Motor neuron (in vitro differentiated cells): Measurements from ENCODE around the gene CBFB. TPM values are rescaled to one million over a fixed set of nuclear protein-coding genes. Genes with fewer than 3 reads are reported as not detected.

Experiments used
- ATAC-seq, 8 experiments: fragments of 200-7000 bp; cut with Tn5 transposase; replicated peaks in 6 of 8; 2 replicates each; pipeline ENCODE4 v1.8.0; 2021; ENCODE audit warnings: mild to moderate bottlenecking in 8 of 8, moderate library complexity in 8 of 8
- H3K27ac ChIP-seq, 2 donors: fragments of 250-450 bp; sonication (Bioruptor Pico); 2 replicates each; pipeline ENCODE4 v1.9.0; 2021; ENCODE audit warnings: antibody characterized with exemption in 2 of 2, mild to moderate bottlenecking in 2 of 2, moderate library complexity in 1 of 2
- H3K4me1 ChIP-seq, 2 donors: fragments of 250-450 bp; sonication (Bioruptor Pico); replicated peaks in 1 of 2; 2 replicates each; pipeline ENCODE4 v1.6.1; 2021; ENCODE audit warnings: antibody characterized with exemption in 2 of 2, mild to moderate bottlenecking in 2 of 2, moderate library complexity in 1 of 2
- H3K4me3 ChIP-seq, 5 donors: fragments of 250-450 bp; sonication (Bioruptor Pico); 2 replicates each; pipeline ENCODE4 v1.9.0; 2021; ENCODE audit warnings: antibody characterized with exemption in 5 of 5, mild to moderate bottlenecking in 5 of 5, moderate library complexity in 4 of 5
- WGBS, 10 experiments: fragments of 450-650 bp; shearing (Covaris generic); methylation state at CpG; one replicate each; pipeline ENCODE4 v1.0.0; 2022; 5-methylcytosine and 5-hydroxymethylcytosine counted together
- in situ Hi-C, 9 experiments: fragments of 400-800 bp; cut with MboI; loops; one replicate each; pipeline ENCODE4 v1.15.0; 2021; ENCODE audit warnings: low sequenced_read_pairs in 9 of 9, low pct_unique_long_range_greater_than_20kb in 2 of 9; ENCODE audit not compliant: unreplicated experiment in 9 of 9
- total RNA-seq, 8 experiments: library from RNA; unstranded; fragments of 300-600 nt; gene quantifications; 2 replicates each; pipeline versions ENCODE4 v1.2.3 to v1.2.4, GENCODE V29; 2022

Gene CBFB
- total RNA-seq, 8 experiments from 2014 or later = 20.1 to 77.7 (median 33.0) TPM

GRCh38 chr16:67093098-67093726 is 64.3 kb downstream of the CBFB start:
- peaks cover 0 to 12% of the 10 kb centered on the region in 2 donors for H3K4me1 ChIP-seq
- in situ Hi-C loops = no loop called here
- peak overlapping the region in 1 of 2 donors; percentile 44 for H3K27ac ChIP-seq
- no peak overlapping the region for H3K4me3 ChIP-seq
- ATAC-seq = peak in 3 of 8 experiments; percentile 52 to 93 (median 55)
- 54 to 100% (median 93%) methylated on average over 1 to 4 of the region's 4 CpGs; no CpG with 5 or more reads in 2 of the 10 experiments for whole genome bisulfite sequencing, 10 experiments

DNA sequence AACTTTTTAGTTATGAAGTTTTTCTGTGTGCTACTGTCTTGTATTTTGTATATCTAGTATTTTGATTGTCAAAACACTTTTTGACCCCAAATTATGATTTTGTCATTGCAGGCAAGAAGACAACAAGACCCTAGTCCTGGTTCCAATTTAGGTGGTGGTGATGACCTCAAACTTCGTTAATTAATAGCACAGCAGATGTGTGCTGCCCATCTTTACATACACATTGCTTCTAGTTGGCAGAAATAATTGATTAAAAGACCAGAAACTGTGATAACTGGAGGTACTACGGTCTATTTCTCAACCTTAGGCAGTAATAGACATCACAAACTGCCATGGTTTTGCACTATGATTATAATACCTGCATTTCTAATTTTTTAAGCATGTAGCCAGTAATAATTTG is 69.7 kb downstream of the CBFB start:
- in situ Hi-C loops = no loop called here
- Histone ChIP-seq H3K27ac (no peak overlapping the region), H3K4me1 (no peaks in the 10 kb centered on the region), H3K4me3 (no peak overlapping the region)
- 67 to 100% (median 88%) methylated on average over 1 to 2 of the region's 2 CpGs; no CpG with 5 or more reads in 1 of the 10 experiments for WGBS, 10 experiments
- ATAC-seq = no peak

DNA sequence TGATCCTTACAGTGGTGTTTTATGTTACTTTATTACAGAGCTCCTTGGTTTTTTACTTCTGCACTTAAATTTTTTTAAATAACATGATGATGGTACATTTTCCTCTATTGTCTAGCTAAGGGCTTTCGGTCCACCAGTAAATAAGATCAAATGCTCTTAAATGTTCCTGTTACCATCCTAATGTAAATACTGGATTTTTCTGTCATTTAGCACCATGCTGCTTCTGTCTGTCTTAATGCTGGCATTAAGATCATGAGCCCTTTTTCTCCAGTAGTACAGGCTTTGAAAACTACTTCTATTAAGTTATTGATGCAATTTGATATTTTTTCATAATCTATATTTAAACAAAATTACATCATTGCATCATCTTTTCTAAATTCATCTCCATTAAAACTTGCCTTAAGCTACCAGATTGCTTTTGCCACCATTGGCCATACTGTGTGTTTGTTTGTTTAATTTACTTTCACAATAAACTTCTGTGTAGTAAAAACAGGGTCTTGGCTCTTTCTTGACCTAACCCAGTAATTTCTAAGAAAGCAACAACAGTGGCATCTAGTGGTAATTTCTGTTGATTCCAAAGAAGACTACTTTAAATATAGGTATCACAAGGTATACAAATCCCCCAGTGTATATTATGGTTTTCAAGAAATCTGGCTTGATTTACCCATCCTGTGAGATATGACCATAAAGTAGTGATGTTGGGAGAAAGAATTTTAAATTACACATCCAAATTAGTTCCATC is 71.8 kb downstream of the CBFB start:
- Histone ChIP-seq H3K4me3 (no peak overlapping the region), H3K4me1 (no peaks in the 10 kb centered on the region), H3K27ac (no peak overlapping the region)
- 86 to 100% (median 100%) methylated on average over 1 of the region's 1 CpG; no CpG with 5 or more reads in 1 of the 10 experiments for WGBS, 10 experiments
- in situ Hi-C loops = no loop called here
- ATAC-seq = peak in 2 of 8 experiments; percentile 51 to 56

GRCh38 chr16:67101311-67102082 is 72.5 kb downstream of the CBFB start:
- no peaks in the 10 kb centered on the region for H3K4me1 ChIP-seq
- 0 to 100% (median 89%) methylated on average over 1 to 3 of the region's 4 CpGs; no CpG with 5 or more reads in 1 of the 10 experiments for WGBS, 10 experiments
- no peak overlapping the region for H3K27ac ChIP-seq
- no peak overlapping the region for H3K4me3 ChIP-seq
- ATAC-seq = no peak
- in situ Hi-C loops = no loop called here

GRCh38 chr16:67104061-67104460 is 75.1 kb downstream of the CBFB start:
- Histone ChIP-seq H3K4me1 (peaks cover 3 to 4% of the 10 kb centered on the region in 2 donors), H3K27ac (no peak overlapping the region), H3K4me3 (no peak overlapping the region)
- in situ Hi-C loops = no loop called here
- WGBS, 10 experiments = 43 to 93% (median 67%) methylated on average over 2 to 3 of the region's 4 CpGs; no CpG with 5 or more reads in 3 of the 10 experiments
- peak in 5 of 8 experiments; percentile 20 to 72 (median 45) for ATAC-seq

- ATAC-seq = no peak
- in situ Hi-C loops = no loop called here
- WGBS, 10 experiments = 61 to 100% (median 100%) methylated on average over 2 to 6 of the region's 6 CpGs; no CpG with 5 or more reads in 2 of the 10 experiments
These were observed 75.9 kb downstream of the CBFB start for GRCh38 chr16:67104845-67105244.

GRCh38 chr16:67105246-67105645 is 76.3 kb downstream of the CBFB start:
- peaks cover 5 to 6% of the 10 kb centered on the region in 2 donors for H3K4me1 ChIP-seq
- in situ Hi-C loops = no loop called here
- no peak for ATAC-seq
- WGBS, 10 experiments = 33 to 100% (median 100%) methylated on average over 1 to 2 of the region's 2 CpGs; no CpG with 5 or more reads in 3 of the 10 experiments
- H3K27ac ChIP-seq = no peak overlapping the region
- no peak overlapping the region for H3K4me3 ChIP-seq

More at GRCh38 chr16:67104845-67105244, 75.9 kb downstream of the CBFB start:
- H3K4me1 ChIP-seq = peaks cover 5 to 6% of the 10 kb centered on the region in 2 donors
- no peak overlapping the region for H3K4me3 ChIP-seq
- no peak overlapping the region for H3K27ac ChIP-seq

- ATAC-seq = no peak
- peaks cover 9 to 10% of the 10 kb centered on the region in 2 donors for H3K4me1 ChIP-seq
- no peak overlapping the region for H3K27ac ChIP-seq
- 0 to 86% (median 60%) methylated on average over 1 to 5 of the region's 5 CpGs; no CpG with 5 or more reads in 1 of the 10 experiments for WGBS, 10 experiments
- in situ Hi-C loops = no loop called here
- H3K4me3 ChIP-seq = no peak overlapping the region
These were observed 76.9 kb downstream of the CBFB start for GRCh38 chr16:67105881-67106280.

DNA sequence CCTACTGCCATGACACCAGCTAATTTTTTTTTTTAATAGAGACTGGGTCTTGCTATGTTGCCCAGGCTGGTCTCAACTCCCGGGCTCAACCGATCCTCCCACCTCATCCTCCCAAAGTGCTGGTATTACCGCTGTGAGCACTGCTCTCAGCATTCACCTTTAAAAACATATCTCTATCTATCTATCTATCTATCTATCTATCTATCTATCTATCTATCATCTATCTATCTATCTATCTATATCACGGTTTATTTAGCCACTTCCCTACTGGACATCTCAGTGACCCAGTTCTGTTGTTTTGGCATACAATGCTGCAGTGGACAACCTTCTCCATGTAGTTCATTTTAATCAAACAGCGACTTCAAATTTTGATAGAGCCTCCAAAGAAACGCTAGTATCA is 79.5 kb downstream of the CBFB start:
- Histone ChIP-seq H3K4me3 (no peak overlapping the region), H3K27ac (no peak overlapping the region), H3K4me1 (peaks cover 12 to 16% of the 10 kb centered on the region in 2 donors)
- ATAC-seq = no peak
- in situ Hi-C loops = no loop called here
- 86 to 100% (median 97%) methylated on average over 1 to 6 of the region's 6 CpGs; no CpG with 5 or more reads in 1 of the 10 experiments for WGBS, 10 experiments

DNA sequence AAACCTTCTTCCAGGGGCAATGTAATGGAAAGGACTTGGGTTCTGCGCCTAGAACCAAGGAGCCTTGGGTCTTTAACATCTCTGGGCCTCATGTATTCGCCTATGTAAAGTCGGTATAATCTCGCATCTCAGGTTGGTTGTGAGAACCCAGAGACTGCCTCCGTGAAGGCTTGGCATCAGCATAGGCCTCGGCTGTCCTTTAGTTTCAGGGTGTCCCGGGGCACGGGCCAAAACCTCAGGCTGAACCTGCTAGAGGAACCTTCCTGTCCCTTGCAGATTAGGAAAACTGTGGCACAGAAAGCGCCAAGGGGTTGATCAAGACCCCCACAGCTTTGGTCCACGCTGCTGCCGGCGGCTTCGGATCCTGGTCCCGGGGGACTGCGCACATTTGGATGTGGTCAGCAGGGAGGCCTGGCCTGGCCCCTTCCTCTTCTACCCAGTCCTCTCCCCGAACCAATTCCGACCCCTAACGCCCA is 80.0 kb downstream of the CBFB start:
- peak overlapping the region; percentile 72 to 75 for H3K27ac ChIP-seq

DNA sequence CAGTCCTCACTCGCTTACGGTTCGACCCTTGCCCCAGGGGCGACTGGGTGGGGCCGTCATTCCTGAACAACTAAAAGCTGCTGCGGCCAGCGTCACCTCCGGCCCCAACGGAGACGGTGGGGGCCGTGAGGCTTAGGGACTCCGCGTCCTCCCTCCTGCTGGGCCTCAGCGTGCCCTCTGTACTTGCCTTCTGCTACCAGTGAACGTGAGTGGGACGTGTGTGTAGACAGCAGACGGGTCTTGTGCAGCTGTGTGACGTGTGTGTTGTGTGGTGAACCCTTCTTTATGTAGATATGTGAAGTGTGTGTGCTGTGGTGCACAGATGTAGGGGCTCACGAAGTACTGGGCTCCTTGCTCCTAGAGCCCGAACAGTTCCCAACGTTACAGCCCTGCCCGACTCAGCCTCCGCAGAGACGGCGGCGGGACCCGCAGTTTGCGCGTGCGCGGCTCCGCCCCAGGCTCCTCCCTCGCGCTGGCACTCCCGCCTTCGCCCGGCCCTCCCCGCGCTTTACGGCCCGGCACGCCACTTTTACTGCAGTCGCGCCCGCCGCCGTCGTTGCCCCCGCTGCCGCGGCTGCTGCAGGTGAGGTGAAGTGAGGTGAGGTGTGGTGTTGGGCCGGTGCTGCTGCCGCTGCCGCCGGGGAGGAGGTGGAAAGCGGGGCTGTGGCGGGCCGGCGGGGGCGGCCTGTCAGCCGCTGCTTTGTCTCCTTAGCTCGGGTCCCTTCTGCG is 80.6 kb downstream of the CBFB start, which contains the start of gene PHAF1:
Gene PHAF1 (plus strand): TSS at position 535 of the 729 bp plus-strand sequence. CDS start 235 bp downstream, outside the sequence.
- peak within 1 kb of the TSS; percentile 72 to 75 for H3K27ac ChIP-seq
- peaks cover 12 to 16% of the 10 kb centered on the region in 2 donors for H3K4me1 ChIP-seq
- in situ Hi-C loops = no loop called here
- 0 to 20% (median 0%) methylated on average over 1 to 2 of the region's 63 CpGs; no CpG with 5 or more reads in 7 of the 10 experiments for WGBS, 10 experiments
- peak; percentile 85 to 97 (median 96) for ATAC-seq
- H3K4me3 ChIP-seq = peak within 1 kb of the TSS; percentile 68 to 99 (median 92)

More for the DNA sequence above, 80.0 kb downstream of the CBFB start:
- peak overlapping the region; percentile 68 to 99 (median 92) for H3K4me3 ChIP-seq
- 60 to 95% (median 75%) methylated on average over 2 to 14 of the region's 18 CpGs; no CpG with 5 or more reads in 4 of the 10 experiments for WGBS, 10 experiments
- ATAC-seq = no peak
- peaks cover 12 to 16% of the 10 kb centered on the region in 2 donors for H3K4me1 ChIP-seq
- in situ Hi-C loops = no loop called here

GRCh38 chr16:67111951-67112444 is 83.0 kb downstream of the CBFB start:
- in situ Hi-C loops = no loop called here
- no peak for ATAC-seq
- H3K27ac ChIP-seq = no peak overlapping the region
- H3K4me1 ChIP-seq = peaks cover 12 to 16% of the 10 kb centered on the region in 2 donors
- WGBS, 10 experiments = 80 to 100% (median 87%) methylated on average over 1 to 4 of the region's 4 CpGs; no CpG with 5 or more reads in 6 of the 10 experiments
- H3K4me3 ChIP-seq = no peak overlapping the region
